ENCODE data around the gene EIF4G1.
"Not testable (repeated sequence)": the region's sequence is repeated elsewhere in the genome, so short reads cannot be mapped to it uniquely, and the experiment has no call there.

Gene EIF4G1

GRCh38 chr3:184337981-184338380 lies 23.6 kb downstream of the EIF4G1 start:
- no peak overlapping the region for H3K4me2 ChIP-seq (ENCODE audit: insufficient read depth, low read length, poor library complexity, severe bottlenecking)
- WGBS, 2 donors (ENCODE audit: extremely low coverage in 2 of 2, insufficient read length in 2 of 2, insufficient replicate concordance in 1 of 2), result no CpG with 5 or more reads among the region's 7 CpGs
- H3K27me3 ChIP-seq (ENCODE audit: control insufficient read depth in 3 of 3, insufficient read depth in 3 of 3, low read depth in 1 of 3, low read length in 3 of 3), result no peaks in the 10 kb centered on the region
- no peak overlapping the region for H3K9ac ChIP-seq (ENCODE audit: low read depth, low read length, poor library complexity)
- H3K36me3 ChIP-seq (replicated peaks in 1 of 2; ENCODE audit: control insufficient read depth in 2 of 2, insufficient read depth in 2 of 2, low read length in 2 of 2), result peaks cover 30 to 39% of the 10 kb centered on the region in 2 donors
- no peak for DNase-seq (ENCODE audit: low spot score)
- H4K91ac ChIP-seq (ENCODE audit: low read depth, low read length, poor library complexity), result no peak overlapping the region
- H3K4me1 ChIP-seq (ENCODE audit: control insufficient read depth in 2 of 2, insufficient read depth in 1 of 2, low read depth in 1 of 2, low read length in 2 of 2), result peaks cover 20 to 31% of the 10 kb centered on the region in 2 donors
- no peak overlapping the region for H3K23ac ChIP-seq (ENCODE audit: low read depth, low read length, poor library complexity)
- H3K9me3 ChIP-seq (replicated peaks in 1 of 2; ENCODE audit: control insufficient read depth in 2 of 2, insufficient read depth in 1 of 2, low read depth in 1 of 2, low read length in 2 of 2), result no peaks in the 10 kb centered on the region
- H3K27ac ChIP-seq (replicated peaks; ENCODE audit: low read length), result peak overlapping the region; percentile 10
- no peak overlapping the region for H2BK15ac ChIP-seq (ENCODE audit: low read length)
- no peak overlapping the region for H3K14ac ChIP-seq (ENCODE audit: low read length)
- H2BK12ac ChIP-seq (ENCODE audit: low read length), result no peak overlapping the region
- no peak overlapping the region for H2AK5ac ChIP-seq (ENCODE audit: low read depth, low read length)
- H2BK120ac ChIP-seq (ENCODE audit: low read depth, low read length), result no peak overlapping the region
- peak overlapping the region; percentile 81 for H2AFZ ChIP-seq (ENCODE audit: low read length)
- no peak overlapping the region for H4K8ac ChIP-seq (ENCODE audit: low read depth, low read length)
- H3K79me1 ChIP-seq (ENCODE audit: low read depth, low read length), result peaks cover 5% of the 10 kb centered on the region
- H3K4ac ChIP-seq (ENCODE audit: low read length), result no peak overlapping the region
- no peak overlapping the region for H3K18ac ChIP-seq (ENCODE audit: low read length)
- H3K4me3 ChIP-seq (ENCODE audit: low read length in 2 of 2), result no peak overlapping the region
- H2BK5ac ChIP-seq (ENCODE audit: low read length), result no peak overlapping the region

- no peak overlapping the region for H4K91ac ChIP-seq (ENCODE audit: low read depth, low read length, poor library complexity)
- no peak overlapping the region for H3K4ac ChIP-seq (ENCODE audit: low read length)
- no peak overlapping the region for H3K14ac ChIP-seq (ENCODE audit: low read length)
- no peak overlapping the region for H2BK15ac ChIP-seq (ENCODE audit: low read length)
- no peak overlapping the region for H3K23ac ChIP-seq (ENCODE audit: low read depth, low read length, poor library complexity)
- H2BK5ac ChIP-seq (ENCODE audit: low read length), result no peak overlapping the region
- H3K18ac ChIP-seq (ENCODE audit: low read length), result no peak overlapping the region
- H3K79me1 ChIP-seq (ENCODE audit: low read depth, low read length), result peaks cover 5% of the 10 kb centered on the region
- H4K8ac ChIP-seq (ENCODE audit: low read depth, low read length), result no peak overlapping the region
- H3K4me2 ChIP-seq (ENCODE audit: insufficient read depth, low read length, poor library complexity, severe bottlenecking), result peak overlapping the region; percentile 37
- H2AK5ac ChIP-seq (ENCODE audit: low read depth, low read length), result no peak overlapping the region
- H2AFZ ChIP-seq (ENCODE audit: low read length), result peak overlapping the region; percentile 81
- H2BK12ac ChIP-seq (ENCODE audit: low read length), result no peak overlapping the region
- H3K9ac ChIP-seq (ENCODE audit: low read depth, low read length, poor library complexity), result peak overlapping the region; percentile 66
- no peaks in the 10 kb centered on the region for H3K27me3 ChIP-seq (ENCODE audit: control insufficient read depth in 3 of 3, insufficient read depth in 3 of 3, low read depth in 1 of 3, low read length in 3 of 3)
- peaks cover 30 to 39% of the 10 kb centered on the region in 2 donors for H3K36me3 ChIP-seq (replicated peaks in 1 of 2; ENCODE audit: control insufficient read depth in 2 of 2, insufficient read depth in 2 of 2, low read length in 2 of 2)
- H3K4me3 ChIP-seq (ENCODE audit: low read length in 2 of 2), result peak overlapping the region; percentile 27 to 31
- H2BK120ac ChIP-seq (ENCODE audit: low read depth, low read length), result no peak overlapping the region
- H3K4me1 ChIP-seq (ENCODE audit: control insufficient read depth in 2 of 2, insufficient read depth in 1 of 2, low read depth in 1 of 2, low read length in 2 of 2), result peaks cover 20 to 31% of the 10 kb centered on the region in 2 donors
- H3K9me3 ChIP-seq (replicated peaks in 1 of 2; ENCODE audit: control insufficient read depth in 2 of 2, insufficient read depth in 1 of 2, low read depth in 1 of 2, low read length in 2 of 2), result no peaks in the 10 kb centered on the region
- no CpG with 5 or more reads among the region's 37 CpGs for WGBS, 2 donors (ENCODE audit: extremely low coverage in 2 of 2, insufficient read length in 2 of 2, insufficient replicate concordance in 1 of 2)
- H3K27ac ChIP-seq (replicated peaks; ENCODE audit: low read length), result peak overlapping the region; percentile 10
- peak; percentile 88 for DNase-seq (ENCODE audit: low spot score)
Observed at GRCh38 chr3:184338511-184338945, 24.1 kb downstream of the EIF4G1 start.

GRCh38 chr3:184339001-184339400 lies 24.6 kb downstream of the EIF4G1 start:
- H3K79me1 ChIP-seq (ENCODE audit: low read depth, low read length), result peaks cover 5% of the 10 kb centered on the region

GRCh38 chr3:184339451-184340135 lies 25.2 kb downstream of the EIF4G1 start:
- not testable (repeated sequence) for H3K79me1 ChIP-seq (ENCODE audit: low read depth, low read length); DNase-seq (ENCODE audit: low spot score); H3K14ac ChIP-seq (ENCODE audit: low read length); H3K27ac ChIP-seq (replicated peaks; ENCODE audit: low read length); H3K23ac ChIP-seq (ENCODE audit: low read depth, low read length, poor library complexity); H2BK120ac ChIP-seq (ENCODE audit: low read depth, low read length); H3K9me3 ChIP-seq (replicated peaks in 1 of 2; ENCODE audit: control insufficient read depth in 2 of 2, insufficient read depth in 1 of 2, low read depth in 1 of 2, low read length in 2 of 2); H2BK15ac ChIP-seq (ENCODE audit: low read length); H2BK12ac ChIP-seq (ENCODE audit: low read length); H4K91ac ChIP-seq (ENCODE audit: low read depth, low read length, poor library complexity); H3K18ac ChIP-seq (ENCODE audit: low read length); H3K4me3 ChIP-seq (ENCODE audit: low read length in 2 of 2); H3K4me2 ChIP-seq (ENCODE audit: insufficient read depth, low read length, poor library complexity, severe bottlenecking); H4K8ac ChIP-seq (ENCODE audit: low read depth, low read length); H3K9ac ChIP-seq (ENCODE audit: low read depth, low read length, poor library complexity); H2AK5ac ChIP-seq (ENCODE audit: low read depth, low read length); H3K4ac ChIP-seq (ENCODE audit: low read length); H2BK5ac ChIP-seq (ENCODE audit: low read length); H3K27me3 ChIP-seq (ENCODE audit: control insufficient read depth in 3 of 3, insufficient read depth in 3 of 3, low read depth in 1 of 3, low read length in 3 of 3); H2AFZ ChIP-seq (ENCODE audit: low read length)
- H3K4me1 ChIP-seq (ENCODE audit: control insufficient read depth in 2 of 2, insufficient read depth in 1 of 2, low read depth in 1 of 2, low read length in 2 of 2), result peaks cover 20 to 31% of the 10 kb centered on the region in 2 donors
- H3K36me3 ChIP-seq (replicated peaks in 1 of 2; ENCODE audit: control insufficient read depth in 2 of 2, insufficient read depth in 2 of 2, low read length in 2 of 2), result peaks cover 26 to 37% of the 10 kb centered on the region in 2 donors
- 100% methylated on average over 1 of the region's 19 CpGs; no CpG with 5 or more reads in 1 of the 2 donors for WGBS, 2 donors (ENCODE audit: extremely low coverage in 2 of 2, insufficient read length in 2 of 2, insufficient replicate concordance in 1 of 2)

More at GRCh38 chr3:184339001-184339400, 24.6 kb downstream of the EIF4G1 start:
- no peak overlapping the region for H4K91ac ChIP-seq (ENCODE audit: low read depth, low read length, poor library complexity)
- H3K9me3 ChIP-seq (replicated peaks in 1 of 2; ENCODE audit: control insufficient read depth in 2 of 2, insufficient read depth in 1 of 2, low read depth in 1 of 2, low read length in 2 of 2), result no peaks in the 10 kb centered on the region
- H3K27ac ChIP-seq (replicated peaks; ENCODE audit: low read length), result no peak overlapping the region
- no peak overlapping the region for H3K9ac ChIP-seq (ENCODE audit: low read depth, low read length, poor library complexity)
- H3K14ac ChIP-seq (ENCODE audit: low read length), result no peak overlapping the region
- peak overlapping the region; percentile 37 for H3K4me2 ChIP-seq (ENCODE audit: insufficient read depth, low read length, poor library complexity, severe bottlenecking)
- no peak overlapping the region for H2BK12ac ChIP-seq (ENCODE audit: low read length)
- H3K4me1 ChIP-seq (ENCODE audit: control insufficient read depth in 2 of 2, insufficient read depth in 1 of 2, low read depth in 1 of 2, low read length in 2 of 2), result peaks cover 20 to 31% of the 10 kb centered on the region in 2 donors
- no peak overlapping the region for H3K18ac ChIP-seq (ENCODE audit: low read length)
- no peak for DNase-seq (ENCODE audit: low spot score)
- no peak overlapping the region for H2AK5ac ChIP-seq (ENCODE audit: low read depth, low read length)
- H3K23ac ChIP-seq (ENCODE audit: low read depth, low read length, poor library complexity), result no peak overlapping the region
- no peak overlapping the region for H3K4ac ChIP-seq (ENCODE audit: low read length)
- H3K27me3 ChIP-seq (ENCODE audit: control insufficient read depth in 3 of 3, insufficient read depth in 3 of 3, low read depth in 1 of 3, low read length in 3 of 3), result no peaks in the 10 kb centered on the region
- no CpG with 5 or more reads among the region's 8 CpGs for WGBS, 2 donors (ENCODE audit: extremely low coverage in 2 of 2, insufficient read length in 2 of 2, insufficient replicate concordance in 1 of 2)
- H4K8ac ChIP-seq (ENCODE audit: low read depth, low read length), result no peak overlapping the region
- H2BK120ac ChIP-seq (ENCODE audit: low read depth, low read length), result no peak overlapping the region
- no peak overlapping the region for H2BK15ac ChIP-seq (ENCODE audit: low read length)
- peak overlapping the region; percentile 81 for H2AFZ ChIP-seq (ENCODE audit: low read length)
- H3K4me3 ChIP-seq (ENCODE audit: low read length in 2 of 2), result peak overlapping the region; percentile 27 to 31
- H3K36me3 ChIP-seq (replicated peaks in 1 of 2; ENCODE audit: control insufficient read depth in 2 of 2, insufficient read depth in 2 of 2, low read length in 2 of 2), result peaks cover 28 to 37% of the 10 kb centered on the region in 2 donors
- no peak overlapping the region for H2BK5ac ChIP-seq (ENCODE audit: low read length)
